Aorta (tissue), 5 donors: ENCODE results near the gene PROX2. TPM values are rescaled to one million over a fixed set of nuclear protein-coding genes. Genes with fewer than 3 reads are reported as not detected.

Experiments used
- ATAC-seq: fragments of 200-7000 bp; cut with Tn5 transposase; one replicate; pipeline ENCODE4 v1.9.1; 2022; ENCODE audit warnings: moderate library complexity; ENCODE audit not compliant: low FRiP score
- DNase-seq, 2 donors: peaks; one replicate each; pipeline ENCODE4 v3.0.0-alpha.2; 2020
- H3K27ac ChIP-seq, 2 donors: one replicate each; pipeline ENCODE4 v1.5.1; 2013; ENCODE audit warnings: low read length in 2 of 2, mild to moderate bottlenecking in 2 of 2, moderate library complexity in 2 of 2, control low read depth in 1 of 2, inconsistent platforms in 1 of 2, low read depth in 1 of 2
- H3K27me3 ChIP-seq, 2 donors: one replicate each; pipeline ENCODE4 v1.6.1; 2013; ENCODE audit warnings: control low read depth in 1 of 2, low read length in 1 of 2, mild to moderate bottlenecking in 1 of 2, moderate library complexity in 1 of 2; ENCODE audit not compliant: insufficient read depth in 2 of 2, control insufficient read depth in 1 of 2
- H3K36me3 ChIP-seq, 2 donors: one replicate each; pipeline ENCODE4 v1.6.1; 2013; ENCODE audit warnings: control low read depth in 1 of 2, low read length in 1 of 2, mild to moderate bottlenecking in 1 of 2; ENCODE audit not compliant: insufficient read depth in 2 of 2, control insufficient read depth in 1 of 2
- H3K4me1 ChIP-seq, 2 donors: one replicate each; pipeline ENCODE4 v1.6.1; 2013; ENCODE audit warnings: low read length in 2 of 2, control low read depth in 1 of 2, mild to moderate bottlenecking in 1 of 2, moderate library complexity in 1 of 2; ENCODE audit not compliant: insufficient read depth in 2 of 2, control insufficient read depth in 1 of 2
- H3K4me3 ChIP-seq, 2 donors: one replicate each; pipeline ENCODE4 v1.5.1; 2013; ENCODE audit warnings: low read length in 2 of 2, control low read depth in 1 of 2, mild to moderate bottlenecking in 1 of 2
- H3K9me3 ChIP-seq: one replicate; pipeline ENCODE4 v1.6.1; 2013; ENCODE audit warnings: mild to moderate bottlenecking, low read length; ENCODE audit not compliant: control insufficient read depth
- WGBS, 2 donors: extraction: QIAGEN DNeasy Blood & Tissue Kit; methylation state at CpG; one replicate each; pipeline ENCODE4 v1.1.7; 2013; 5-methylcytosine and 5-hydroxymethylcytosine counted together
- intact Hi-C, 2 donors: fragments of 100-400 bp; cut with DNase I; formaldehyde crosslinking; loops; one replicate each; pipeline versions ENCODE4 v1.14.2 to v1.15.0; 2022
- polyA plus RNA-seq, 2 donors: library from polyadenylated mRNA; stranded (reverse); fragments of 200-250 nt; gene quantifications; one replicate each; pipeline ENCODE4 v1.2.3, GENCODE V29; 2013
- total RNA-seq, 2 donors: library from RNA; stranded (reverse); fragmentation: NEBNext Ultra II Directional; extraction: Animal tissue kit (Norgen Biotek cat#: 25700); gene quantifications; one replicate each; pipeline ENCODE4 v1.2.1, GENCODE V29; 2021
- donor health status: healthy with polysubstance abuse.
- donor health status: Bipolar disorder and iron deficiency.
- donor health status: DM: no; HTN: no; CAD: no.
- donor health status: DM: no; HTN: no; CAD: no.
- donor health status: DM: yes; HTN: yes; CAD: no.

Gene PROX2
- total and polyA plus RNA-seq, 4 donors = not detected

GRCh38 chr14:74904635-74905503 is 28.9 kb upstream of the PROX2 start:
- DNase-seq (no peak), ATAC-seq (no peak)
- no peaks in the 10 kb centered on the region for H3K4me1 ChIP-seq
- H3K4me3 ChIP-seq = no peak overlapping the region
- peaks cover 5 to 15% of the 10 kb centered on the region in 2 donors for H3K36me3 ChIP-seq
- intact Hi-C loops = loop anchor here (2.0 kb wide), 1 partner anchor 44 kb away; no protein-coding TSS in a partner anchor
- no peaks in the 10 kb centered on the region for H3K27me3 ChIP-seq
- no peak overlapping the region for H3K27ac ChIP-seq
- WGBS, 2 donors = 76 to 77% methylated on average over 6 of the region's 6 CpGs
- H3K9me3 ChIP-seq = no peaks in the 10 kb centered on the region

- H3K27ac ChIP-seq = no peak overlapping the region
- DNase-seq (no peak), ATAC-seq (no peak)
- H3K27me3 ChIP-seq = no peaks in the 10 kb centered on the region
- intact Hi-C loops = no loop called here
- WGBS, 2 donors = 71% methylated on average over 10 of the region's 10 CpGs
- H3K4me3 ChIP-seq = no peak overlapping the region
- H3K4me1 ChIP-seq = no peaks in the 10 kb centered on the region
- peaks cover 5 to 24% of the 10 kb centered on the region in 2 donors for H3K36me3 ChIP-seq
- no peaks in the 10 kb centered on the region for H3K9me3 ChIP-seq
Observed at GRCh38 chr14:74902941-74903705, 27.2 kb upstream of the PROX2 start.

DNA sequence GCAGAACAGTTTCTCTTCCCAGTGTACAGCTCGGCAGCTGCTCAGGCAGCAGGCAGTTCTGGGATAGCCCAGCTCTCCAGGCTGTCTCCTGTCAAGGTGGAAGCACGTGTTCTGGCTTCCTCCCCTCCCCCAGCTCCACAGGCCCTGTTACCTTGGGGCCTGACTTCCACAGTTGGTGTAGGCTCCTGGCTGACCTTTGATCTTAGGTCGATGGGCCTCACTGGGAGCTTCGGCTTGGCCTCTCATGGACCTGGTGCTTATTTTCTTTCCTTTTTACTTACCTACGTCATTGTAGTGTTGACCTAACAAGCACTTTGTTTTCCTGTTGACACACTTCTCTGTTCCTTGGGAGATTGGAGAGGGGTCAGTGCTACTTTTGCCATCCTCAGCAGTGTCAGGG is 22.7 kb upstream of the PROX2 start:
- Histone ChIP-seq H3K4me3 (no peak overlapping the region), H3K4me1 (no peaks in the 10 kb centered on the region), H3K27me3 (no peaks in the 10 kb centered on the region), H3K9me3 (no peaks in the 10 kb centered on the region), H3K27ac (no peak overlapping the region), H3K36me3 (peaks cover 13 to 30% of the 10 kb centered on the region in 2 donors)
- 77 to 79% methylated on average over 5 of the region's 5 CpGs for WGBS, 2 donors
- DNase-seq (no peak), ATAC-seq (no peak)
- intact Hi-C loops = no loop called here

DNA sequence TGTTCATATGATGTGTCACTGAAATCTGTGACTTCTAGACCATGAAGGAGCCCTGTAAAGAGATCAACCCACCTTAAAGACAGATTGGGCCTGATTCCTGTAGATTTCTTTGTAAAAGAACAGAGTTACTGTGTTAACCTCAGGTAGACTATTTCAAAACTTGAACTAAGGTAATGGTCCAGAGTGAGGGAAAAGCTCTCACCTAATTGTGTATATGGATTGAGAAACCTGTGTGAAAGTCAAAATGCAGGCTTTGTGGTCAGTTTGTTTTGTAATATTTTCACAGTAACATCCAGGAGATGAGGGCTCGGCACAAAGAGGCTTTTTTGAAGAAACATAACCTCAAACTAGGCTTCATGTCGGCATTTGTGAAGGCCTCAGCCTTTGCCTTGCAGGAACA is 22.1 kb upstream of the PROX2 start:
- H3K9me3 ChIP-seq = no peaks in the 10 kb centered on the region
- H3K4me1 ChIP-seq = no peaks in the 10 kb centered on the region
- WGBS, 2 donors = 90% methylated on average over 2 of the region's 2 CpGs
- ATAC-seq = no peak
- peaks cover 18 to 32% of the 10 kb centered on the region in 2 donors for H3K36me3 ChIP-seq
- H3K4me3 ChIP-seq = no peak overlapping the region
- no peaks in the 10 kb centered on the region for H3K27me3 ChIP-seq
- DNase-seq = no peak
- intact Hi-C loops = no loop called here
- H3K27ac ChIP-seq = no peak overlapping the region

- Histone ChIP-seq H3K4me3 (no peak overlapping the region), H3K27me3 (no peaks in the 10 kb centered on the region), H3K9me3 (no peaks in the 10 kb centered on the region), H3K4me1 (no peaks in the 10 kb centered on the region), H3K36me3 (peaks cover 18 to 30% of the 10 kb centered on the region in 2 donors), H3K27ac (no peak overlapping the region)
- 70 to 71% methylated on average over 4 of the region's 4 CpGs for WGBS, 2 donors
- no peak for ATAC-seq
- no peak for DNase-seq
- intact Hi-C loops = no loop called here
Observed at GRCh38 chr14:74897642-74898041, 21.7 kb upstream of the PROX2 start.

GRCh38 chr14:74896400-74896799 is 20.5 kb upstream of the PROX2 start:
- WGBS, 2 donors = 92 to 94% methylated on average over 3 of the region's 3 CpGs
- H3K9me3 ChIP-seq = no peaks in the 10 kb centered on the region
- H3K4me1 ChIP-seq = no peaks in the 10 kb centered on the region
- H3K27me3 ChIP-seq = no peaks in the 10 kb centered on the region
- ATAC-seq = no peak
- peaks cover 18 to 27% of the 10 kb centered on the region in 2 donors for H3K36me3 ChIP-seq
- intact Hi-C loops = no loop called here
- H3K27ac ChIP-seq = no peak overlapping the region
- H3K4me3 ChIP-seq = no peak overlapping the region
- no peak for DNase-seq

DNA sequence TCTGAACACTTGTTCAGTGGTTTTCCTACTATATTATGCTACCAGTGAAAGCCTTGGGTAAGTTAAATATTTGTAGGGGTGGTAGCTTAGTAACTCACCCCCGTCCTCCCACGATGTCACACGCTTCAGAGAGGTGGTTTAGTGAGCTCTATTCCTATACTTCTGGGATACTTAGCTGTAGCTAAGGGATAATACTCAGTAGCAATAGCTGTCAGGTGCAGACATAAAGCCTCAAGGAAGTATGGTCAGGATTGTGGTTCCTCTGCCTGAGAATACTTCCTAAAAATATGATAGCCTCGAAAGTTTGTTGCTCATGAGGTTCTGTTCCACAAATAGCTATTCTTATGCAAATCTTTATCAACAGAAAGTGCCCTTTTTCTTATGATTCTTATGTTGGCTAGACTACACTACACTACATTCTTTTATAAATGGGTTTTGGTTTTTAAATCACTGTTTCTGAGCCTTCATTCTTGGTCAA is 17.7 kb upstream of the PROX2 start:
- Histone ChIP-seq H3K4me1 (no peaks in the 10 kb centered on the region), H3K36me3 (peaks cover 14 to 17% of the 10 kb centered on the region in 2 donors), H3K27ac (no peak overlapping the region), H3K9me3 (no peaks in the 10 kb centered on the region), H3K4me3 (no peak overlapping the region), H3K27me3 (no peaks in the 10 kb centered on the region)
- ATAC-seq = no peak
- no peak for DNase-seq
- WGBS, 2 donors = 81 to 89% methylated on average over 4 of the region's 4 CpGs
- intact Hi-C loops = no loop called here

DNA sequence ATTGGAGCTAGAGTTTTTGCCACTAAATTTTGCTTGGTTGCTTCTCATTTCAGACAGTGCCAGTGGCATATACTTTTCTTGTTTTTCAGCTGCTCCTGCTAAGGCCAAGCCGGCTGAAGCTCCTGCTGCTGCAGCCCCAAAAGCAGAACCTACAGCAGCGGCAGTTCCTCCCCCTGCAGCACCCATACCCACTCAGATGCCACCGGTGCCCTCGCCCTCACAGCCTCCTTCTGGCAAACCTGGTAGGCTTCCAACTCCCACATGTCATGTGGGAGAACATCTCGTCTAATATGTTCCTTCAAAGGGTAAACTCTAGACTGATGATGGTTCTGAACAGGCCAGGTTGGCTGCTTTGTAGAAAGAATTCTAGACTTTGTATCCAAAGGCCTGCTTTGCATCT is 16.8 kb upstream of the PROX2 start:
- Histone ChIP-seq H3K4me1 (no peaks in the 10 kb centered on the region), H3K9me3 (no peaks in the 10 kb centered on the region), H3K4me3 (no peak overlapping the region), H3K27ac (no peak overlapping the region), H3K36me3 (peaks cover 12 to 14% of the 10 kb centered on the region in 2 donors), H3K27me3 (no peaks in the 10 kb centered on the region)
- ATAC-seq (no peak), DNase-seq (no peak)
- intact Hi-C loops = no loop called here
- WGBS, 2 donors = 79 to 86% methylated on average over 5 of the region's 5 CpGs
